Liver (tissue), 9 donors: ENCODE results near the gene XRCC2. TPM values are rescaled to one million over a fixed set of nuclear protein-coding genes. Genes with fewer than 3 reads are reported as not detected.

Experiments used
- DNase-seq: peaks from one replicate; pipeline ENCODE4 v3.0.0-alpha.2; 2017; ENCODE audit warnings: low spot score
- H3K27ac ChIP-seq, 2 donors: one replicate each; pipeline ENCODE4 v1.7.0; 2013; ENCODE audit warnings: inconsistent platforms in 2 of 2, low read length in 2 of 2, control low read depth in 1 of 2, low read depth in 1 of 2, mild to moderate bottlenecking in 1 of 2
- H3K27me3 ChIP-seq, 4 donors: one replicate each; pipeline versions ENCODE4 v1.6.1 to v1.7.0; 2013; ENCODE audit warnings: low read length in 3 of 4, inconsistent platforms in 1 of 4, mild to moderate bottlenecking in 1 of 4, moderate library complexity in 1 of 4; ENCODE audit not compliant: control insufficient read depth in 4 of 4, insufficient read depth in 4 of 4
- H3K36me3 ChIP-seq, 4 donors: one replicate each; pipeline versions ENCODE4 v1.6.1 to v1.7.0; 2013; ENCODE audit warnings: low read length in 3 of 4, mild to moderate bottlenecking in 3 of 4, low read depth in 1 of 4, moderate library complexity in 1 of 4; ENCODE audit not compliant: control insufficient read depth in 4 of 4, insufficient read depth in 3 of 4
- H3K4me1 ChIP-seq, 4 donors: one replicate each; pipeline versions ENCODE4 v1.6.1 to v1.7.0; 2013; ENCODE audit warnings: low read length in 3 of 4, mild to moderate bottlenecking in 3 of 4, moderate library complexity in 1 of 4; ENCODE audit not compliant: control insufficient read depth in 4 of 4, insufficient read depth in 4 of 4
- H3K4me3 ChIP-seq, 3 donors: one replicate each; pipeline versions ENCODE4 v1.6.1 to v1.7.0; 2013; ENCODE audit warnings: low read length in 3 of 3, control low read depth in 1 of 3, low read depth in 1 of 3, mild to moderate bottlenecking in 1 of 3
- H3K9ac ChIP-seq, 2 donors: one replicate each; pipeline ENCODE4 v1.7.0; 2013; ENCODE audit warnings: low read length in 2 of 2, mild to moderate bottlenecking in 2 of 2, moderate library complexity in 2 of 2, control low read depth in 1 of 2, low read depth in 1 of 2
- H3K9me3 ChIP-seq, 4 donors: one replicate each; pipeline versions ENCODE4 v1.6.1 to v1.7.0; 2013; ENCODE audit warnings: low read length in 3 of 4; ENCODE audit not compliant: control insufficient read depth in 4 of 4
- CTCF ChIP-seq: fragments of 150-350 bp; IDR thresholded peaks from 2 replicates; pipeline ENCODE4 v1.5.1; 2017; ENCODE audit warnings: improper control_type of control experiment, low read depth, low read length; ENCODE audit not compliant: missing input control
- EGR1 ChIP-seq, 2 donors: IDR thresholded peaks; 2 replicates each; pipeline ENCODE4 v1.6.1; 2016 to 2018; ENCODE audit warnings: antibody characterized with exemption in 2 of 2, low read depth in 2 of 2
- FOXA1 ChIP-seq: IDR thresholded peaks from 2 replicates; pipeline ENCODE4 v1.6.1; 2016; ENCODE audit warnings: antibody characterized with exemption
- FOXA2 ChIP-seq: IDR thresholded peaks from 2 replicates; pipeline ENCODE4 v1.6.1; 2016; ENCODE audit warnings: antibody characterized with exemption
- HNF4A ChIP-seq, 2 donors: conservative IDR thresholded peaks; 2 replicates each; pipeline ENCODE4 v1.6.1; 2016; ENCODE audit warnings: antibody characterized with exemption in 2 of 2, mild to moderate bottlenecking in 2 of 2
- HNF4G ChIP-seq: IDR thresholded peaks from 2 replicates; pipeline ENCODE4 v1.6.1; 2016; ENCODE audit warnings: antibody characterized with exemption
- JUND ChIP-seq, 2 donors: IDR thresholded peaks; 2 replicates each; pipeline ENCODE4 v1.6.1; 2016; ENCODE audit warnings: antibody characterized with exemption in 2 of 2
- NR2F2 ChIP-seq: IDR thresholded peaks from 2 replicates; pipeline ENCODE4 v1.6.1; 2016; ENCODE audit warnings: antibody characterized with exemption
- REST ChIP-seq: IDR thresholded peaks from 2 replicates; pipeline ENCODE4 v1.6.1; 2016; ENCODE audit warnings: antibody characterized with exemption, mild to moderate bottlenecking
- RXRA ChIP-seq, 2 donors: IDR thresholded peaks; 2 replicates each; pipeline ENCODE4 v1.6.1; 2017 to 2018; ENCODE audit warnings: antibody characterized with exemption in 2 of 2, mild to moderate bottlenecking in 1 of 2
- SP1 ChIP-seq: IDR thresholded peaks from 2 replicates; pipeline ENCODE4 v1.6.1; 2018; ENCODE audit warnings: antibody characterized with exemption, mild to moderate bottlenecking
- TAF1 ChIP-seq: conservative IDR thresholded peaks from 2 replicates; pipeline ENCODE4 v1.6.1; 2016; ENCODE audit warnings: antibody characterized with exemption, mild to moderate bottlenecking
- YY1 ChIP-seq: IDR thresholded peaks from 2 replicates; pipeline ENCODE4 v1.6.1; 2016; ENCODE audit warnings: antibody characterized with exemption, mild to moderate bottlenecking
- WGBS: extraction: QIAGEN DNeasy Blood & Tissue Kit; methylation state at CpG from one replicate; pipeline ENCODE4 v1.1.7; 2013; 5-methylcytosine and 5-hydroxymethylcytosine counted together
- polyA plus RNA-seq, 2 donors: library from polyadenylated mRNA; stranded (reverse) in 1 of 2; unstranded in 1 of 2; fragments of 200-250 nt in 1 of 2; fragments of >200 nt in 1 of 2; fragmentation: Nextera tagmentation in 1 of 2; extraction: Ambion mirVana in 1 of 2; gene quantifications; one replicate each; pipeline versions ENCODE4 v1.2.1 to v1.2.3, GENCODE V29; 2013 to 2015
- total RNA-seq, 2 donors: library from RNA; depleted of rRNA; stranded (reverse); fragments of >200 nt; gene quantifications; one replicate each; pipeline ENCODE4 v1.2.3, GENCODE V29; 2014
- TF ChIP-seq, protein P1 (sequence below): IDR thresholded peaks from 2 replicates; pipeline ENCODE4 v1.6.1; 2016; ENCODE audit warnings: antibody characterized with exemption
- TF ChIP-seq, protein P2 (sequence below): IDR thresholded peaks from 2 replicates; pipeline ENCODE4 v1.6.1; 2016; ENCODE audit warnings: antibody characterized with exemption
- donor health status: healthy.
- donor health status: healthy.
- donor health status: healthy.
- donor health status: healthy.
- donor health status: healthy.

The XRCC2 gene
- total and polyA plus RNA-seq, 4 donors: 0.08 to 6.2 (median 0.23) TPM

DNA sequence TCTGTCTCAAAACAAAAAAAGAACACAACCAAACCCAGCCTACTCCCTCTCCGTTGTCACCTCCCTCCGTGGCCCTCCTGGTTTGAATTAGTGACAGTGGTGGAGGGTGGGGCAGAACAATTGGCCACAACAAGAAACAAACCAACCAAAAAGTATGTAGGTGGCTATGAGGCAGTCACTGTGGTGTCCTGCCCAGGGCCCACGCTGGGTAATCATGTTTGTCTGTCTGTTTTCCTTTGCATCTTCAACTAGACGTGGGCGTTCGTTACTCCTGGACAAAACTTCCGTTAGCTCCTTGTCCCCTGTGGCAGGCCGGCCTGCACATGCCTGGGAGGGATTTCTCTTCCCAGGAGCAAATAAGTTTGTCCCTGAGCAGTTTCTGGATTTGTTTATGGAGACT lies 78.4 kb downstream of the XRCC2 start:
- H3K9ac ChIP-seq: no peak overlapping the region
- DNase-seq: no peak
- no peaks in the 10 kb centered on the region for H3K4me1 ChIP-seq
- no peaks in the 10 kb centered on the region for H3K9me3 ChIP-seq
- TF ChIP-seq CTCF (no peak), SP1 (no peak), RXRA (IDR thresholded peaks at IDR 0.05) (no peak), HNF4G (no peak), JUND (IDR thresholded peaks at IDR 0.05) (no peak), EGR1 (IDR thresholded peaks at IDR 0.05; ENCODE audit: low read depth in 2 of 2) (no peak), NR2F2 (no peak), REST (no peak)
- TF ChIP-seq, protein P1, sequence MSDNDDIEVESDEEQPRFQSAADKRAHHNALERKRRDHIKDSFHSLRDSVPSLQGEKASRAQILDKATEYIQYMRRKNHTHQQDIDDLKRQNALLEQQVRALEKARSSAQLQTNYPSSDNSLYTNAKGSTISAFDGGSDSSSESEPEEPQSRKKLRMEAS: no peak
- TF ChIP-seq, protein P2, sequence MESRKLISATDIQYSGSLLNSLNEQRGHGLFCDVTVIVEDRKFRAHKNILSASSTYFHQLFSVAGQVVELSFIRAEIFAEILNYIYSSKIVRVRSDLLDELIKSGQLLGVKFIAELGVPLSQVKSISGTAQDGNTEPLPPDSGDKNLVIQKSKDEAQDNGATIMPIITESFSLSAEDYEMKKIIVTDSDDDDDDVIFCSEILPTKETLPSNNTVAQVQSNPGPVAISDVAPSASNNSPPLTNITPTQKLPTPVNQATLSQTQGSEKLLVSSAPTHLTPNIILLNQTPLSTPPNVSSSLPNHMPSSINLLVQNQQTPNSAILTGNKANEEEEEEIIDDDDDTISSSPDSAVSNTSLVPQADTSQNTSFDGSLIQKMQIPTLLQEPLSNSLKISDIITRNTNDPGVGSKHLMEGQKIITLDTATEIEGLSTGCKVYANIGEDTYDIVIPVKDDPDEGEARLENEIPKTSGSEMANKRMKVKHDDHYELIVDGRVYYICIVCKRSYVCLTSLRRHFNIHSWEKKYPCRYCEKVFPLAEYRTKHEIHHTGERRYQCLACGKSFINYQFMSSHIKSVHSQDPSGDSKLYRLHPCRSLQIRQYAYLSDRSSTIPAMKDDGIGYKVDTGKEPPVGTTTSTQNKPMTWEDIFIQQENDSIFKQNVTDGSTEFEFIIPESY: no peak
- H3K36me3 ChIP-seq: no peaks in the 10 kb centered on the region
- whole genome bisulfite sequencing: 86% methylated on average over 8 of the region's 8 CpGs
- no peak overlapping the region for H3K27ac ChIP-seq
- no peak overlapping the region for H3K4me3 ChIP-seq
- no peaks in the 10 kb centered on the region for H3K27me3 ChIP-seq

DNA sequence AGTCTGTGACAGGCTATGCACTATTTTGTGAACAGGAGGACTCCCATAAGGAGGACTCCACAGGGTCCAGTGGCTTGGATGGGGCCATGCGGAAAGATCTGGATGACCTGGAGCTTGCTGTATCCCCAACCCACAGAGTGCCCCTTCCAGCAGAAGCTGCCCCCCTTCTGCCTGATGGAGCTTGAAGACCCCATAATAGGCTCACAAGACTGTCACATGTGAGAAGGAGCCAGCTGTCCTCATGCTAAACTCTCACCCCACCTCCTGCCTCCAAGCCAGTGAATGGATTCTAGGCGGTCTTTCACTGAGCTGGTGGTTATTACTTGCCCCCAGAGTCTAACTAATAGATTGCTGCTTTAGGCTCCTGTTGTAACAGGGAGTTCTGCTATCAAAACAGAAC lies 79.1 kb downstream of the XRCC2 start:
- Histone ChIP-seq H3K9ac (no peak overlapping the region), H3K9me3 (no peaks in the 10 kb centered on the region), H3K4me3 (no peak overlapping the region), H3K27ac (no peak overlapping the region), H3K27me3 (no peaks in the 10 kb centered on the region), H3K4me1 (no peaks in the 10 kb centered on the region), H3K36me3 (no peaks in the 10 kb centered on the region)
- over 99% methylated on average over 2 of the region's 2 CpGs for WGBS
- no peak for DNase-seq
- TF ChIP-seq RXRA (IDR thresholded peaks at IDR 0.05) (no peak), EGR1 (IDR thresholded peaks at IDR 0.05; ENCODE audit: low read depth in 2 of 2) (no peak), SP1 (no peak), HNF4A (conservative IDR thresholded peaks at IDR 0.05) (no peak), CTCF (no peak), JUND (IDR thresholded peaks at IDR 0.05) (no peak), FOXA1 (no peak), REST (no peak), NR2F2 (no peak), TAF1 (no peak), HNF4G (no peak), FOXA2 (no peak), YY1 (no peak)
- TF ChIP-seq, protein P2: no peak
- TF ChIP-seq, protein P1: no peak
